Stimulated activated CD4-positive, alpha-beta T cell treated with anti-CD3 and anti-CD28 coated beads, Interleukin-1b, Interleukin-23, amount 100 ng/mL, for 24 hours (primary cell): ENCODE results near the gene TWIST1.

Source experiments
- DNase-seq, 4 experiments: peaks; one replicate each; pipeline ENCODE4 v3.0.0-alpha.2; 2020; ENCODE audit warnings: low read depth in 4 of 4, low spot score in 1 of 4

Gene TWIST1

GRCh38 chr7:19117091-19117869 is at the start of gene TWIST1:
TWIST1 (minus strand) TSS chr7:19117636; CDS start chr7:19117321, 315 bp downstream.
- DNase-seq, result no peak

GRCh38 chr7:19161671-19162070 is 44.2 kb upstream of the TWIST1 start:
- no peak for DNase-seq

- DNase-seq, result no peak
Observed at GRCh38 chr7:19146699-19147098, 29.3 kb upstream of the TWIST1 start.

GRCh38 chr7:19145434-19146115 is 28.1 kb upstream of the TWIST1 start:
- no peak for DNase-seq

GRCh38 chr7:19144661-19145433 is 27.4 kb upstream of the TWIST1 start, which contains the start of gene FERD3L:
FERD3L (minus strand) TSS chr7:19145421; CDS start chr7:19145362, 59 bp downstream.
- DNase-seq, result no peak

GRCh38 chr7:19143881-19144574 is 26.6 kb upstream of the TWIST1 start:
- DNase-seq, result no peak

- DNase-seq, result no peak
Observed at GRCh38 chr7:19139706-19140327, 22.4 kb upstream of the TWIST1 start.

- no peak for DNase-seq
Observed at GRCh38 chr7:19133886-19134285, 16.4 kb upstream of the TWIST1 start.

- no peak for DNase-seq
Observed at GRCh38 chr7:19133390-19133789, 16.0 kb upstream of the TWIST1 start.

GRCh38 chr7:19128856-19129255 is 11.4 kb upstream of the TWIST1 start:
- no peak for DNase-seq

GRCh38 chr7:19121977-19122588 is 4.6 kb upstream of the TWIST1 start:
- no peak for DNase-seq

- DNase-seq, result no peak
Observed at GRCh38 chr7:19119870-19120486, 2.5 kb upstream of the TWIST1 start.

- DNase-seq, result no peak
Observed at GRCh38 chr7:19119372-19119771, 1.9 kb upstream of the TWIST1 start.

GRCh38 chr7:19118636-19119371 is 1.4 kb upstream of the TWIST1 start:
- DNase-seq, result no peak

GRCh38 chr7:19117870-19118608 is 603 bp upstream of the TWIST1 start:
- no peak for DNase-seq

GRCh38 chr7:19116121-19117090 is 1.0 kb downstream of the TWIST1 start:
- no peak for DNase-seq

- DNase-seq, result no peak
Observed at GRCh38 chr7:19114551-19114855, 2.9 kb downstream of the TWIST1 start.
